ENCODE measurements around the gene DMC1.
"Not testable (repeated sequence)": the region's sequence is repeated elsewhere in the genome, so short reads cannot be mapped to it uniquely, and the experiment has no call there.

DMC1 gene, protein sequence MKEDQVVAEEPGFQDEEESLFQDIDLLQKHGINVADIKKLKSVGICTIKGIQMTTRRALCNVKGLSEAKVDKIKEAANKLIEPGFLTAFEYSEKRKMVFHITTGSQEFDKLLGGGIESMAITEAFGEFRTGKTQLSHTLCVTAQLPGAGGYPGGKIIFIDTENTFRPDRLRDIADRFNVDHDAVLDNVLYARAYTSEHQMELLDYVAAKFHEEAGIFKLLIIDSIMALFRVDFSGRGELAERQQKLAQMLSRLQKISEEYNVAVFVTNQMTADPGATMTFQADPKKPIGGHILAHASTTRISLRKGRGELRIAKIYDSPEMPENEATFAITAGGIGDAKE

DNA sequence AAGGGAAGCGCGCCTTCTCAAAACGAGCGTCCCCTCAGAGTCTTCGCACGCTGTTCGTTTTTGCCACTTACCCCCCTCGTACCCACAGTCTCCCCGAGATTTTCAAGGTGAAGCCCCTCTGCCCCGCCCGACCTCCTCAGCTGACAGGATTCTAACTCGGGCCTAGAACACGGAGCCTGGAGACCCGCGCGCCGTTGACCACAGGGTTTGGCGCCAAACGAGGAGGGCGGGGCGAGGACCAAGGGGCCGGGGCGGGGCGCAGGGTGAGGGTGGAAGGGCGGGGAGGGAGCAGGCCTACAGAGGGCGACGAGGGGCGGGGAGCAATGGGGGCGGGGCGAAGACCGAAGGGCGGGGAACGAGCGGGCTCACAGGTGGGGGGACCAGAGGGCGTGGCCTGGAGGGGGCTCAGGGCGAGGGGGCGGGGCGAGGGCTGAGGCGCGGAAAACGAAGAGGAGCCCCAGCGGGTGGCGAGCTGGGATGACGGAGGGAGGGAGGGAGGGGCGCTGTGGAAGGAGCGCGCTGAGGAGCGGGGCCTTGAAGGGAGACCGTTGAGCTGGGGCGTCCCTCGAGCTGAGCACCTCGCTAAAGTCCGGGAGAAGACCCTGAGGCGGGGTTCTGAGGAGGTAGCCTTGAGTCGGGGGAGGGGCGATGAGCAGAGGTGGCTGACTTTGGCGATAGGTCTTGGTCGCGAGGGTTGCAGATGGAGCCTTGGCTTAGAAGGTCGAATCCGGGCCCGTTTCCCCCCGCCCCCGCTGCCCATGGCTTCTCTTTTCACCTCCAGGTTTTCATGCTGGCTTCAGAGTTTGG is at the start of gene DMC1:
TSS of gene DMC1 (minus strand) at position 212 of the 807 bp plus-strand sequence. CDS start 1,927 bp downstream, outside the sequence.
- DNase-seq: peak; percentile 29

DNA sequence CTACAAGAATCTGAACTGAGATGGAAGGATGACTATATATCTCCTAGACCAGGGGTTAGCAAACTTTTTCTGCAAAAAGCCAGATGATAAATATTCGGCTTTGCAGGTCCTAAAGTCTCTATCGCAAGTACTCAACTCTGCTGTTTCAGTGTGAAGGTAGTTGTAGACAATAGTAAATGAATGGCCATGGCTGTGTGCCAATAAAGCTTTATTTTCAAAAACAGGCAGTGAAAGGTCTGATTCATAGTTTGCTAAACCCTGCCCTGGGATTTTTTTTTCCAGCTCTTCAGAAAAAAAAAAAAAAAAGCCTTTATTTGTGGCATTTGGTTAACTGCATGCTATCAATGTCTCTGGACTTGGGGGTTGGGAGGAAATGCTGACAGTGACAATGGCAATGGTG is 48.7 kb upstream of the DMC1 start:
- no peak for DNase-seq

DNA sequence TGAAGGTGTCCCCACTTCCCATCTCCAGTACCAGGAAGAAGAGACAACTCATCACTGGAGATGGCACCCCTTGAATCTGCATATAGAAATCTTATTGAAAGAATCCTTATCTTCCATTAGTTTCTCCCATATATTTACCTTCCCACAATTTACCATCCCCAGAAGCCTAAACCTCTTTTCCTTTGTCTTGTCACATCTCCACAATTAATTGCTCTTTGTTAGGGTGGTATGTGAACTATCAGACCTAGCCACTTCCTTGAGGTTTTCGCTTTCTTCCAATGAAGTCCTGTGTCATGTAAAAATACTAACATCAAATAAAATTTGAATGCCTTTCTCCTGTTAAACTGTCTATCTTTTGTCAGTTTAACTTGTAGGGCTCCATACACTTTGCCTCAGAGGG is 48.3 kb upstream of the DMC1 start:
- DNase-seq: no peak

DNA sequence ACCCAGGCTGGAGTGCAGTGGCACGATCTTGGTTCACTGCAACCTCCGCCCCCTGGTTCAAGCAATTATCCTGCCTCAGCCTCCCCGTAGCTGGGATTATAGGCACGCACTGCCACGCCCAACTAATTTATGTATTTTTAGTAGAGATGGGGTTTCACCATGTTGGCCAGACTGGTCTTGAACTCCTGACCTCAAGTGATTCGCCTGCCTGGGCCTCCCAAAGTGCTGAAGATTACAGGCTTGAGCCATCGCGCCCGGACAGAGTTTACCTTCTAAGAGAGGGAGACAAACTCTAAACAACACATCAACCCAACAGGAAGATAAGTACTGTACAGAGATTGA is 45.1 kb upstream of the DMC1 start:
- DNase-seq: not testable (repeated sequence)

DNA sequence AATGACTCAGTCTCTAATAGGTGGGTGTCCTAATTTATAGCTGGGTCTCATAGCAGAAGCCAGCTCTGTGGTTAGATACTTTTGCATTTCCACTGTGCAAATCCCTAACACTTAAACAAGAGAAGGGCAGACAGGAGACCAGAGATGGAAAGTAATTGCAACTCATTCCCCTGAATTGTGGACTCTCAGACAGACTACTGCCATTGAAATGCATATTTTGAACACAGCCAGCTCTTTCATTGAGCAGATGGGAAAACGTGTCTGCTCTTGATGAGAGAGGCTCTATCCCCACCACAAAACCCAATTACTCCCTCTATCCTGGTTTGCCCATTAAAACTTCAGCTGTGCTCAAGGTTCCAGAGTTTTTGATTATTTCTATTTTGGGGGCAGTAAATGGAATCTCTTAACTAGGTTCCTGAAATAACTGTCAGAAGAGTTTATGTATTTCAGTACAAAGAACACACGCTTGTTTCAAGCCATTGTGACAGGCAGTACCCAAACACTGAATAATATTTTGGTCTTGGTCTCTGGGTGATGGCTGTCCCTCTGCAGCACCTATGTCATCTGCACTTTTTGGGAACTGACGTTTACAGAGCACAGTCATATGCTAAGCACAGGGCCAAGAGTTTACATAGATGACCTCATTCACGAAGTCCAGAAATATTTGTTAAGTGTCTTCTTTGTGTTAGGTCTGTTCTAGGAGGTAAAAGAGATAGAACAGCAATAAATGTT is 44.5 kb upstream of the DMC1 start:
- DNase-seq: no peak

DNA sequence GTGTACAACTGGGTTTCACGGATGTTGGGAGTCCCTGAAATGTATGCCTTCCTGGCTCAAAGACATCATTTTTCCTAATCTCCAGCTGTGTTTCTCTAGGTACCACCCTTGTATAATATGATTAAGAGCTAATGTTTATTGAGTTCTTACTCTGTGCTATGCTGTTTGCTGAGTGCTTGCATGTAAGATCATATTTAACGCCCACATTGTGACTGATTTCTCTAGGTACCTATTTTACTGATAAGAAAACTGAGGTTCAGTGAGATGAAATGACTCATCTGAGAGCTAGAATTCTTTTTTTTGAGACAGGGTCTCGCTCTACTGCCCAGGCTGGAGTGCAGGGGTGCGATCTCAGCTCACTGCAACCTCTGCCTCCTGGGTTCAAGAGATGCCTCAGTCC is 43.6 kb upstream of the DMC1 start:
- no peak for DNase-seq

DNA sequence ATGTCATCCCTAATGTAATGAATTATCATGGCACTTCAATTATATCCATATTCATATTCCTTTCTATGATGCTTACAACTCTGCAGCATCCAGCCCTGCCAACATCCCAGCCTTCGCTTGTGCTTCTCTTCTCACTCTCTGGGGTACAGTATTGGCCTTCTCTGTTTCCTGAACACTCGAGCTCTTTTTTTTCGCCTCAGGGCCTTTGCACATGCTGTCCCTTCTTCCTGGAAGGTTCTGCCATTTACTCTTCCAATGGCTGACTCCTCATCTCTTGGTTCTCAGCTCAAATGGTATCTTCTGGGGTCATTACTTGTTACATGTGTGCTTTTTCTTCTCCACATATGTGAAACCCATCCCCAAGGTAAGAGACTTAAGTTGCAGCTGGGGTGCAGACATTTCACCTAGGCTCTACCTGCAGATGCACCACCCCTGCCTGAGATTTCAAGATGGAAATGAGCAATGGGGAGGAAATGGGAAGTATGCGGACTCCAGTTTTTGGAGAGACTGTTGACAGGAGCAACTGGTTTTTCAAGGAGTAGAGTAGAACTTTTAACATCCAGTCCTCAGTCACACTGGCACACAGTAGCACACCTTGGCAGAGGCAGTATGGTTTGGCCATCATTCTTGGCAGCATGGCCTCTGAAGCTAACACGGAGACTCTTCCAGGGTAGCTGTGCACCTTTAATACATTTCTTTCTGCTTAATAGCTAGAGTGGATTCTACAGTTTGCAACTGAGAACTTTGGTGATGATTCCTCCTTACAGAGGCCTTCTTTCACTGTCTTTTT is 42.4 kb upstream of the DMC1 start:
- no peak for DNase-seq

DNA sequence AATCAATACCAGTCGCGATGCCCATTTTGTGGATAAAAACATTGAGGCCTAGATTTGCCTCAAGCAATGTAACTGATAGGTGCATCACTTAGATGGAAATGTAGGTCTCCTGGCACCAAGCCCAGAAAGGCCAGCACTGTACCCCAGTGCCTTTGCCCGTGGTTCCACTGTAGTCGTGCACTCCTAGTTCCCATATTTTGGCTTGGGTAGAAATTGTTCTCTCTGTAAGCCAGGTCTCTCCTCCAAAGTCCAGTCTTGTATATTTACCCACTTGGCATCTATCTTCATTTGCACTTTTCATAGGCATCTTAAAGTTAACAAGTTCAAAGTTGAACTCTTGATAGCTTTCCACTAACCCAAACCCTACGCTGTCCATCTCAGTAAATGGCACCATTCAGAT is 41.6 kb upstream of the DMC1 start:
- no peak for DNase-seq

DNA sequence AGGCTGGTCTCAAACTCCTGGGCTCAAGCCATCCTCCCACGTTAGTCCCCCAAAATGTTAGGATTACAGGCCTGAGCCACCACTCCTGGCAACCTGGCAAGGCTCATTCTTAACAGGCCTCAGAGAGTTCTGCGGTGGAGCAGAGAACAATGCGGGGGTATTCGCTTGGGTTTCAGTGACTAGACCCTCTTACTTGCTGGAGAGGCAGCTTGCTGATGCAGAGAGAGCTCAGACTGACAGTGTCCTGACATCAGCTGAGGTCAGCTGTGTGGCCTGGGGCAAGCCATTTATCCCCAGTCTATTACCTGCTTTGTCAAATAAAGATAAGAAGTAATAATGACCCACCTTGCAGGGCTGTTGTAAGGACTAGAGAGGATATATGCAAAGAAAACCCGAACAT is 40.3 kb upstream of the DMC1 start:
- DNase-seq: no peak

DNA sequence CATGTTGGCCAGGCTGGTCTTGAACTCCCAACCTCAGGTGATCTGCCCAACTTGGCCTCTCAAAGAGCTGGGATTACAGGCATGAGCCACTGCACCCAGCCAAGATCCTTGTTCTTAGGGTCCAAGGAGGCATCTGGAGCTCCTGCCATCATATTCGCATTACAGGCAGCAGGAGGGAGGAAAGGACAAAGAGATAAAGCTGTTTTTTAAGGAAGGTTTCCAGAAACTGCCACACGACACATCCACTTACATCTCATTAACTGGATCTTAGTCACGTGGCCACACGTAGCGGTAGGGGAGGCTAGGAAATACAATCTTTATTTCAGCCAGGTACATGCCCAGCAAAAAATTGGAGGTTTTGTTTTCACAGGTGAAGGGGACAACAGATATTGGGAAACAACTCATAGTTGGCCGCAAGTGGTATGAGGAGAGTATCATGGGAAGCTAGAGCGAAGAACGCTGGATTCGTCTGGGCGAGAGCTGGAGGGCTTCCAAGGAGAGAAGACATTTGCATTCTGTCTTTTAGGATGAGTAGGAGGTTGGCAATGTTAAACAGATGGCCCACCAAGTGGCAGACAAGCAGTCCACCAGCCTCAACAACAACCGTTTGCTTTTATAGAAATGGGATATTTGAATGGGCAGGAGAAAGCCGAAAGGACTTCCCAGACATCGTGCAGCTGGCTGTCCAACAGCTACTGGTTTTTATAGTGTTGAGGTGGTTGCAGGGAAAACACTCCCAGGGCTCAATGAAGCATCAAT is 39.2 kb upstream of the DMC1 start:
- no peak for DNase-seq

DNA sequence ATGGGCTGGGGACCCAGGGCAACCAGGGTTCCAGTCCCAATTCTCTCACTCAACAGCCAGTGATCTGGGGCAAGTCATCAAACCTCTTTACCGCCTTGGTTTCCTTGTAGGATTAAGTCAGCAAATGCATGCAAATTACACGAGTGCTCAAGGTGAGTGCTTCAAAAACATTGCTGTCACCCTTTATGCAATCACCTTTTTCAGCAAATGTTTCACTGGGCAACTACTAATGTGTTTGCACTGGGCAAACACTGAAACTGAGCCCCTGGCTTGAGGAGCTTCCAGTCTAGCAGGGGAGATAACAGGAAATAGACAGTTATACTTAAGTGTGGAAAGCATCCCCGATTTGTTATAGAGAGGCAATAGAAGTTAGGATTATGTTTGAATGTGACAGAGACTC is 37.7 kb upstream of the DMC1 start:
- no peak for DNase-seq

DNA sequence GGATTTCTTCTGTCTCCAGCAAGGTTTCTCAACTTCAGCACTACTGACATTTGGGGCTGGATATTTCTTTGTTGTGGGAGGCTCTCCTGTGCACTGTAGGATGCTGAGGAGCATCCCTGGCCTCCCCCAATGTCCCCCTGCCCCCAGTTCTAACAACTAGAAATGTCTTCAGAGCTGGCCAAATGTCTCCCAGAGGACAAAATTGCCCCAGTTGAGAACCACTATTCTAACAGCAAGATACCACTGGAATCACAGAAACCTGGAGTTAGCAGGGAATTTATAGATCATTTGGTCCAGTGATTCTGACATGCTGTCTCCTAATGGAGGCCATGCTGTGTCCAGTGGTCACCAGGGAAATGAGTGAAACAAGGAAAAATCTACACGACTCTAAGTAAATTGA is 32.2 kb upstream of the DMC1 start:
- DNase-seq: no peak

DNA sequence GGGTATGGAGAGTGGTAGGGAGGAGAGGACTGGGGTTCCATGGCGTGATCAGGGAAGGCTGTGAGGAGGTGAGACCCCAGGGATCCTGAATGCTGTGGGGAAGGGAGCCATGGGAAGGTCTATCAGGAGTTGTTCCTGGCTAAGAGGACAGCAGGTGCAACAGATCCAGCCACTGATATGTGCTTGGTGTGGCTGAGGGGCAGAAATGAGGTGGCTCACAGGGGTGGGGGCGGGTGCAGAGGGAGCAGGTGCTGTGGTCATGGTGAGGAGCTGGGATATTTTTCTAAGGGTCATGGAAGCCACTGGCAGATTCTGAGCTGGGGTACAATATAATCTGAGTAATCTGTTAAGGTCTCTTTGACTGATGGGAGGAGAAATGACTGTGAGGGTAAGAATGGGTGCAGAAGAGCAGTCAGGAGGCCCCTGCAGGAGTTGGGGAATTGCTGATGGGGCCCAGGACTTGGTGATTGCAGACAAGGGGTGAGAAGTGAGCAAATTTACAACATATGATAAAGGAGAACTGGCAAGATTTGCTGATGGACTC is 31.3 kb upstream of the DMC1 start:
- no peak for DNase-seq

DNA sequence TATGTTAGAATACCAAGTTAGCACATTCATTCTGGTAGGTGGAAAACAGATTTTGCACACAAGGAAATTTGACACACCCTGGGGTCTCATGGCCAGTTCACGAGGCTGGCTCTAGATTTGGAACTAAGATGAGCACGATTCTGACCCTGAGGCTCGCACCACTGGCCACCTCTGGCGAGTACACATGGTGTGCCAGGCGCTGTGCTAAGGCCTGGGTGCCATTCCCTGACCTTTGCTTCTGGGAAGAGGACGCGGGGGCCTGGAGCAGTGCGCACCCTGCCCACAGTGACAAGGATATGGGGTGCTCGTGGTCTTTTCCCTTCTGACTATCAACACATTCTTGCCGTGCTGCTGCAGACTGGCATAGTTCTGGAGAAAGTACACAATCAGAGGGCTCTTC is 29.5 kb upstream of the DMC1 start:
- DNase-seq: no peak

DNA sequence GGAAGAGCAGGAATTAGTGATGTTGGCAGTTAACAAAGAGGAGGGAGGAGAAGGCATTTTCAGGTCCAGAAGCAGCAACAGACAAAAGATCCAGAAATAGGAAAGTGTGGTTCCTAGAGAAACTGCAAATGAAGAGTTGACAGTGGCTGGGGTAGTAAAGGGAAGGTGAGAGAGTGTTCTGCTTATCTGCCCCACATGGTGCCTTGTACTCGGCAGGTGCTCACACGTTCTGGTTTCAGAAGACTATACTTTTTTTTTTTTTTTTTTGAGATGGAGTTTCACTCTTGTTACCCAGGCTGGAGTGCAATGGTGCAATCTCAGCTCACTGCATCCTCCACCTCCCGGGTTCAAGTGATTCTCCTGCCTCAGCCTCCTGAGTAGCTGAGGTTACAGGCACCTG is 12.9 kb upstream of the DMC1 start:
- not testable (repeated sequence) for DNase-seq

DNA sequence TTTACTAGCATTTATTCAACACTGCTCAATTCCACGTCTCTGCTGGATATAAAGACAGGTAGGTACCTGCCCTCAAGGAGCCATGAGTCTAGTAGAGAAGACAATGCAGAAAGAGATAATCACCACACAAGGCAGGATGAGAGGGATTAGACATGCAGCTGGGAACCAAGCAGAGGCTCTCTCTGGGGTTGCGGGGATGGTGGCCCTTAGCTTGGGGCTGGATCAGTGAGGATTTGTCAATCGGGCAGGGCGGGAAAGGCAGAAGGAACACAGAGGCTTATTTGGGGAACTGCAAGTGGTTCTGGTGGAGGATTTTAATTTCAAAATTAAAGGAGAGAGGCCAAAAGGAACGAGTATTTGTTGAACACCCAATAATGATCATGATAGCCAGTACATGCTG is 8.5 kb upstream of the DMC1 start:
- no peak for DNase-seq

DNA sequence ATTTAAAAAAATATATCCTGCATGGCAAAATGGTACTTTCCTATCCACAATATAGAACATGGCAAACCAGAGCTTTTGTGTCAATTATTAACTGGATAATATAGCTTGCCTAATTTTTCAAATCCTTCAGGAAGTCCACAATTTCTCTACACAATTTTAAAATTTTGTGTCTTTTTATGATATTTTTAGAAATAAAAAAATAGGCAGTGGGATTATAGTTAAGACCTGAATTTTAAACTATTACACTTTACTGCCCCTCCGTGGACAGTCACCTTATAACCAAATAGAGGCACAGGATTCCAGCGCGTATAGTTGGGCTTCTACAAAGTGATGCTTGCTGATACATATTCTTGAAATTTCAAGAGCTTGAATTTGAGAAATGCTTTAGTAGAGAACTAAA is 2.1 kb upstream of the DMC1 start:
- DNase-seq: no peak

DNA sequence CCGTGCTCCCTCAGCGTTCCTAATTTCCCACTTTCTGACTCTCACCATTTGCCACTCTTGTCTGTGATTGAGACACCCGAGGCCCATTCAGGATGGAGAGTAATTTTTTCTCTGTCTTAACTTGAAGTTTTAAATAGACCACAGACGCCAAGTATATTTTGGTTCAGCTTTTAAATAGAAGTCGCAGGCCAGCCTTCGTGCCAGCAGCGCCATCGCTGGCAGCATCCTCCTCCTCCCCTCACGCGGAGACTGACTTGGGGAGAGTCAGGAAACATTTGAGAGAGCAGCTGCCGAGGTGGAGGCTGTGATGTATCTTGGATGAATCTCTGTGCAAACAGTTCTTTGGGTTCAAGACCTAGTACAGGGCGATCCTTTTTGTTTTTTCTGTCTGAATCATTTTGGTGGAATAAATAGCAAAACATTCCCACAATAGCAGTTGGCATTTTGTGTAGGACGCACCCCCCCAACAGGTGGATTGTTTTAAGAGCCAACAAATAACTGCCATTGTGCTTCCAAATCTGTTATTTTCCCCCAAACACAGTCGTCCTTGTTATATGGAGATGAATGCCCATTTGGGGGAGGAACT is 889 bp upstream of the DMC1 start:
- no peak for DNase-seq

DNA sequence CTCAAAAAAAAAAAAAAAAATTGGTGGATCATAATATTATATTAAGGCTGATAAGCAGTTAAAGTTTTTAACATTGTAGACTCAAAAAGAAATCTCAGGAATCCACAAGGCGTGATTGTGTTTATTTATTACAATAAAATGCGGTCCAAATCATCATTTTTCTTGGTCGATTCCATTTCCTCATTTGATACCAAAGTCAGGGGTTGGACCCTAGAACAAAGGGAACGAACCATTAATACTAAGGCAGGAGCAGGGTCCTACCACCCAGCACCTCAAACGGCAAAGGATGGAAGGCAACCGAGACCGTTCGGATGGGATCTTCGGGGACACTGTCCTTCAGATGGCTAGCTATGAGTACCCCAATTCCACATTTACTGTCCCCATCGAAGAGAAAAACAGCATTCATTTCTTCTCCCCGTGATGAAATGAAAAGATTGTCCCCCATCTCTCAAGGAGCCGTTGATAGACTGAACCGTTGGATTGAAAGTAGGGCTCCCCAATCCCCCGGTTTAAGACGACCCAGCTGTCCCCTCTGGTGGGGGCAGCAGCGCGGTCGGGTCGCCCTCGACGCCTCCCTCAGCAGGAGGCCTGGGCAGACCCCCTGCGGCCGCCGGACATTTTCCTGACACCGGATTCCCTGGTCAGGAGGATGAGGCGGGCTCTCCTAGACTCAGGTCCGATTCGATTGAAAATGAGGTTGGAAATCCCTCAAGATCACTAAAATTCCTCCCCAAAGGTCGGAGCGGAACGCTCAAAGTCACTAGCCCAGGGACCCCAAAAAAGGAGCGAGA is 607 bp downstream of the DMC1 start:
- no peak for DNase-seq

DNA sequence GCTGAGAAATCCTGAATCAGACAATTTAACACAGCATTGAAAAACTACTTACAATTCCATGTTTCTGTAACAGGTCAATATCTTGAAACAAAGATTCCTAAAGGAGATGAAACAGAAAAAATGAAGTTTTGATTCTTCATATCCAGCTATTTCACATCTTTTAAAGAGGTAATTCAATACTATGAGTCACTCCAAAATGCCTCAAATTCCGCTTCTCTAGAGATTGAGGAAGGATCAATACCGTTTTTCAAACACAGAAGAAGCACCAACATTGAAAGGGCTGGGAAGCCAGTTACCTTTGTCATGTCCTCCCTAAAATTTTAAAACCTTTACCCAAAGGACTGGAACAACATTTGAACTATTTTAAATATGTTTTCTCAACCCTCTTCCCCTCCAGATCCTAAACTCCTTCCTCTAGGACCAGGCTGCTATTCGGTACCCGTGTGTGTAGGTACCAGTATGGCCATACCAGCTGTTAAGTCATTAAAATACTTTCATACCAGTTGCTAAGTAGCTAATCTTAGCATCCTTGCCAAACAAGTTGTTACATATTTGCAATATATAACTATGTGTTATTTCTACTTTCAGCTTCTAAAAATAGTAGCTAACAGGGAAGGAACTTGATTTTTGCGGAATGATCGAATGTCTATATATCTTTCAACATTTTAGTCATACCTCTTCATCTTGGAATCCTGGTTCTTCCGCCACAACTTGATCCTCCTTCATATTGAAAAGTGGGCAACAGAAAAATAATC is 2.3 kb downstream of the DMC1 start:
- DNase-seq: no peak

Data from DMS79 treated with DMSO at 0.1 percent for 48 hours (cell line).